Type B pancreatic cell (in vitro differentiated cells): ENCODE results near the gene TRIO. TPM values are rescaled to one million over a fixed set of nuclear protein-coding genes. Genes with fewer than 3 reads are reported as not detected.

ENCODE experiments used
- DNase-seq: peaks from one replicate; pipeline ENCODE4 v3.0.0; 2021; ENCODE audit warnings: mixed read lengths; ENCODE audit not compliant: unreplicated experiment; ENCODE audit errors: extremely low spot score
- H3K27ac Mint-ChIP-seq: 2 replicates; pipeline ENCODE4 v1.8.0; 2021; ENCODE audit warnings: mild to moderate bottlenecking, mixed read lengths
- H3K27me3 Mint-ChIP-seq: 2 replicates; pipeline ENCODE4 v1.8.0; 2021; ENCODE audit warnings: mixed read lengths
- H3K36me3 Mint-ChIP-seq: 2 replicates; pipeline ENCODE4 v1.8.0; 2021; ENCODE audit warnings: mixed read lengths
- H3K4me1 Mint-ChIP-seq: one replicate; pipeline ENCODE4 v1.8.0; 2021; ENCODE audit warnings: mixed read lengths; ENCODE audit not compliant: unreplicated experiment
- H3K4me3 Mint-ChIP-seq: 2 replicates; pipeline ENCODE4 v1.8.0; 2021; ENCODE audit warnings: mild to moderate bottlenecking, mixed read lengths
- H3K9me3 Mint-ChIP-seq: 2 replicates; pipeline ENCODE4 v1.8.0; 2021; ENCODE audit warnings: mixed read lengths
- CTCF ChIP-seq: fragments of 200-600 bp; sonication (generic); conservative IDR thresholded peaks from 2 replicates; pipeline ENCODE4 v1.5.0; 2021; ENCODE audit warnings: antibody characterized with exemption, mild to moderate bottlenecking
- total RNA-seq: library from RNA; stranded (reverse); gene quantifications from 2 replicates; pipeline ENCODE4 v1.2.1, GENCODE V29; 2021; ENCODE audit warnings: low replicate concordance

The TRIO gene
- total RNA-seq, 1 donor from 2014 or later: 145 TPM

DNA sequence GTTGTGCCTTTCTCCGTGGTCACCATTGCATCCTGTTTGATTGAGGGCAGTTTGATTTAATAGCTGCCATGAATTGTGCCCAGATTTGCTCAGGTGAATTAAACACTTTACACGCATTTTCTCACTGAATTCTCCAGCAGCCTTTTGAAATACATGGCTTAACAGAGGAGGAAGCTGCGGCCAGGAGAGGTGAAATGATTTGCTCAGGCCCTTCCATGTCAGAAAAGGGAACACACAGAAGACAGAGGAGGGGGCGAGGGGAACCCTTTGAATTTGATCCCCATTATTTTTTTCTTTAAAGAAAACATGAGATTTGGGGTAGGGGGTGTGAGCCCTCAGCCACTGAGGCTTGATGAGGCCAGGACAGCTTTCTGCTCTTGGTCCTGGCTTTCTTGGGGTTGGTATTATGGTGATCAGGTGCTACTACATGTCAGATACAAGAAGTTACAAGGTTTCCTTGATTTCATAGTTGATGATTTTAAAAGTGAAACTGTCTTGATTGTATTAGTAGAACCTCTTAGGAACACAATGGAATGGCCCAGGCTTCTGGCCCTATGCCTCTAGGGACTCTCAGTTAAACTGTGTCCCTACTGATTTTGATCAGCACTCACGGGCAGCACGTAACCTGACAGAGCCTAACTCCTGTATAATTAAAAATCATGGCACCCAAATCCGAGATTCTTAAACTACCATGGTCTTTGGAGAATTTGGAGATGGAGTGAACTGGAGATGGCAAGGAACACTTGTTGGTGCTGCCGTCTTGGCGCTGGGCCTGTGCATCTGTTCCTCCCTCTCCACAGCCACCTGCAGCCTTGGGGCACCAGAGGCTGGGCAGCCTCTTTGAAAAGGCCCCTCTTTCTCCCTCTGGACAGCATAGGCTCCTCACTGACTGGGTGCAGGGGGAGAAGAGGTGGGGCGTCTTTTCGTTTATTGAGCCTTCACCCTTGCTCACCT lies 107.9 kb downstream of the TRIO start:
- no peaks in the 10 kb centered on the region for H3K27me3 Mint-ChIP-seq
- TF ChIP-seq CTCF: no peak
- H3K4me1 Mint-ChIP-seq: peaks cover 42% of the 10 kb centered on the region
- H3K9me3 Mint-ChIP-seq: peaks cover 3% of the 10 kb centered on the region
- no peak overlapping the region for H3K4me3 Mint-ChIP-seq
- peak overlapping the region; percentile 69 for H3K27ac Mint-ChIP-seq
- H3K36me3 Mint-ChIP-seq: peaks cover 7% of the 10 kb centered on the region
- no peak for DNase-seq

GRCh38 chr5:14251733-14252132 lies 108.6 kb downstream of the TRIO start:
- Mint-ChIP-seq H3K27me3 (no peaks in the 10 kb centered on the region), H3K4me1 (peaks cover 41% of the 10 kb centered on the region), H3K9me3 (peaks cover 6% of the 10 kb centered on the region), H3K27ac (no peak overlapping the region), H3K4me3 (no peak overlapping the region), H3K36me3 (peaks cover 9% of the 10 kb centered on the region)
- TF ChIP-seq CTCF: no peak
- DNase-seq: no peak

DNA sequence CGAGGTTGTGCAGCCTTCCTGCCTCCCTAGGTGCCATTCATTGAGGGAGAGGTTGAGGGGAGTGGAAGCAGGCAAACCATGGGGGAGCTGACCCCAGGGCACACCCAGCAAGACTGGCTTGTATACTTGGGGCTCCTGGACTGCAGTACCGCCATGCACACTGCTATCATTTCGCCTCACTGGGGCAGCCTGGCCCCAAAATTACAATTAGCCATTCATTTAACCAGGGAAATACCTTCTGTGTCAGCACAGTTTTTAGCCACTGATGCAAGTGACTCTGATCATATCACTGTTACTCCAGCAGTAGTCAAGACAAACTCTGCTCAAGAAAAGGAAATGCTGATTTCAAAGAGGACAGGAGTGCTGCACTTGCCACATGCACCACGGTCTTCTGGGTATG lies 109.7 kb downstream of the TRIO start:
- Mint-ChIP-seq H3K36me3 (peaks cover 9% of the 10 kb centered on the region), H3K9me3 (peaks cover 6% of the 10 kb centered on the region), H3K4me1 (peaks cover 49% of the 10 kb centered on the region), H3K27ac (no peak overlapping the region), H3K4me3 (no peak overlapping the region), H3K27me3 (no peaks in the 10 kb centered on the region)
- no peak for DNase-seq
- no peak for TF ChIP-seq CTCF

DNA sequence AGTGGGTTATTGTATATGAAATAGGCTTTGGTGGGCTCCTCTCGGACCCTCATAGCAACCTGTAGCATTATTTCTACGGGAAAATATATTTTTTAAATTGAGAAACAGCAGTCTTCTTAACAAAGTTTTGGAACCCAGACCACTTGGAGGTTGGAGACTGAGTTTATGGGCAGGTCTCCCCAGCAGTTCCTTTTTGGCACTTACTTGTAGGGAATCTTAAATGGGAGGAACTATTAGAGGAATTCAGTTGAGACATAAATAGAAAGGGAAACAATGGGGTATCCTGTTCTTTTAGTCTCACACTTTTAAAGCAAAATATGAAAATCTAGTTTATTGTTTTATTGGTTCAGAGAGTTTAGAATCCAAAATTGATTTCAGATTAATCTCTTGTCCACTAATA lies 111.5 kb downstream of the TRIO start:
- Mint-ChIP-seq H3K27ac (no peak overlapping the region), H3K9me3 (peaks cover 6% of the 10 kb centered on the region), H3K4me1 (peaks cover 55% of the 10 kb centered on the region), H3K27me3 (no peaks in the 10 kb centered on the region), H3K4me3 (no peak overlapping the region), H3K36me3 (peaks cover 9% of the 10 kb centered on the region)
- TF ChIP-seq CTCF: no peak
- no peak for DNase-seq

DNA sequence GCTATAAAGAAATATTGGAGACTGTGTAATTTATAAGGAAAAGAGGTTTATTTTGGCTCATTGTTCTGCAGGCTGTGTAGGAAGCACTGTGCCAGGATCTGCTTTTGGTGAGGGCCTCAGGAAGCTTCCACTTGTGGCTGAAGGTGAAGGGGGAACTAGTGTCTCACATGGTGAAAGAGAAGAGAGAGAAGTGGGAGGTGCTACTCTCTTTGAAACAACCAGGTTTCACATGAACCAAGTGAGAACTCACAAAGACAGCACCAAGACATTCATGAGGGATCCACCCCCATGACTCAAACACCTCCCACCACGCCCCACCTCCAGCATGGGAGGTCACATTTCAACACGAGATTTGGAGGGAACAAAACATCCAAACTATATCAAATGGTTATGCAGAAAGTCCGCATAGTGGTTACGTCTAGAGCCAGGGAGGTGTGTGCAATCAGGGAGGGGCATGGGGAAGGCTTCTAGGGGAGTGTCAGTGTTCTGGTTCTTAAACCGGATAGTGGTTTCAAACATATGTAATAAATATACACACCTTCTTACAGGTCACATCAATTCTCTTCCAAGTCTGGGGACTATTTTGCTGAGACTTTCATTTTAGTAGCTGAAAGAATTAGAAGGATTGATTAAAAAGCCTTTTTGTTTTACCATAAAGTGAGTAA lies 113.0 kb downstream of the TRIO start:
- peaks cover 9% of the 10 kb centered on the region for H3K36me3 Mint-ChIP-seq
- TF ChIP-seq CTCF: no peak
- peaks cover 6% of the 10 kb centered on the region for H3K9me3 Mint-ChIP-seq
- H3K27ac Mint-ChIP-seq: no peak overlapping the region
- H3K4me1 Mint-ChIP-seq: peaks cover 52% of the 10 kb centered on the region
- no peaks in the 10 kb centered on the region for H3K27me3 Mint-ChIP-seq
- H3K4me3 Mint-ChIP-seq: no peak overlapping the region
- DNase-seq: no peak
